Central memory CD8-positive, alpha-beta T cell (primary cell): ENCODE results near the gene ZNF33B.

Source experiments
- ATAC-seq: fragments of 150-1000 bp; cut with Tn5 transposase; replicated peaks from 2 replicates; pipeline ENCODE4 v1.10.0; 2022; ENCODE audit warnings: mild to moderate bottlenecking, moderate FRiP score, moderate number of reproducible peaks; ENCODE audit not compliant: poor library complexity, severe bottlenecking; ENCODE audit errors: extremely low read depth
- DNase-seq, 2 donors: peaks; one replicate each; pipeline ENCODE4 v3.0.0; 2021; ENCODE audit warnings: low spot score in 2 of 2
- H3K27ac Mint-ChIP-seq: one replicate; pipeline ENCODE4 v1.8.0; 2022; ENCODE audit warnings: low read depth, mild to moderate bottlenecking, moderate library complexity, mixed read lengths
- H3K27me3 Mint-ChIP-seq: one replicate; pipeline ENCODE4 v1.8.0; 2022; ENCODE audit warnings: mixed read lengths
- H3K36me3 Mint-ChIP-seq: one replicate; pipeline ENCODE4 v1.8.0; 2022; ENCODE audit warnings: mild to moderate bottlenecking, moderate library complexity, mixed read lengths; ENCODE audit not compliant: insufficient read depth
- H3K4me1 Mint-ChIP-seq: one replicate; pipeline ENCODE4 v1.8.0; 2022; ENCODE audit warnings: mixed read lengths
- H3K4me3 Mint-ChIP-seq: one replicate; pipeline ENCODE4 v1.8.0; 2022; ENCODE audit warnings: mild to moderate bottlenecking, moderate library complexity, mixed read lengths
- H3K9me3 Mint-ChIP-seq: one replicate; pipeline ENCODE4 v1.8.0; 2022; ENCODE audit warnings: mixed read lengths

Gene ZNF33B

GRCh38 chr10:42544945-42545344 is 93.4 kb downstream of the ZNF33B start:
- no peak overlapping the region for H3K4me3 Mint-ChIP-seq
- DNase-seq: no peak
- no peak for ATAC-seq
- no peak overlapping the region for H3K27ac Mint-ChIP-seq
- H3K4me1 Mint-ChIP-seq: peaks cover 36% of the 10 kb centered on the region
- peaks cover 5% of the 10 kb centered on the region for H3K36me3 Mint-ChIP-seq
- peaks cover 14% of the 10 kb centered on the region for H3K9me3 Mint-ChIP-seq
- H3K27me3 Mint-ChIP-seq: no peaks in the 10 kb centered on the region

DNA sequence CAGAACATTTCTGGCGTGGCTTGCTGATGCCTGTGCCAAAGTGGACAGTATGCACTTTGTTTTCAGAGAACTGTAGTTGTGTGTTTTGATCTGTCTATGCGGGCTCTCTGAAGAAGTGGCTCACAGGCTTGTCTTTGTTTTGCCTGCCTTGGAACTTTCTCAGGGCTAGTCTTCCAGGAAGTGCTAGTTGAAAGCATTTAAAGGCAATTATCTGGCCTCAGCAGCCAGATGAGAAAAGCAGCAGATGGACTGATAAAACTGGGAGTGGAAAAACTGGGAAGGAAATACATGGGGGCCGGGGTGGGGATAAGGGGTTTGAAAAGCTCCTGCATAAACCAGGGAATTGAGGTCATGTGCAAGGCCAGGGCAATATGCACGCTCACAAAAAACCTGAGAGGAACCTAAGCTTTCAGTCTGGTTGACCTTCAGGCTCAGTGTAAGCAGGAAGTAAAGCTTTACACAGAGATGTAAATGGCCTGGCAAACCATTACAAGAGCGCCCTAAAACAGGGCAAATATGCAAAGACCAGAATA is 94.5 kb downstream of the ZNF33B start:
- Mint-ChIP-seq H3K27ac (no peak overlapping the region), H3K9me3 (peaks cover 14% of the 10 kb centered on the region), H3K36me3 (peaks cover 3% of the 10 kb centered on the region), H3K27me3 (no peaks in the 10 kb centered on the region), H3K4me3 (no peak overlapping the region), H3K4me1 (peaks cover 29% of the 10 kb centered on the region)
- ATAC-seq (no peak), DNase-seq (no peak)
